IMR-90 (cell line): ENCODE data around the gene NENF.

Experiments
- CEBPB ChIP-seq: IDR thresholded peaks from 2 replicates; pipeline ENCODE4 v1.6.1; 2012; ENCODE audit warnings: low read depth, low read length, improper control_type of control experiment
- CHD1 ChIP-seq: IDR thresholded peaks from 2 replicates; pipeline ENCODE4 v1.6.1; 2012; ENCODE audit warnings: low read depth, low read length, improper control_type of control experiment
- POLR2A ChIP-seq: IDR thresholded peaks from 2 replicates; pipeline ENCODE4 v1.6.1; 2012; ENCODE audit warnings: mild to moderate bottlenecking, low read depth, low read length
- RAD21 ChIP-seq: IDR thresholded peaks from 2 replicates; pipeline ENCODE4 v1.6.1; 2012; ENCODE audit warnings: low read length, improper control_type of control experiment
- RCOR1 ChIP-seq: IDR thresholded peaks from 2 replicates; pipeline ENCODE4 v1.6.1; 2012; ENCODE audit warnings: mild to moderate bottlenecking, low read length, improper control_type of control experiment; ENCODE audit not compliant: insufficient replicate concordance
- SMC3 ChIP-seq: fragments of 150-350 bp; IDR thresholded peaks from 2 replicates; pipeline ENCODE4 v1.6.1; 2016; ENCODE audit warnings: low read depth, mild to moderate bottlenecking, antibody characterized with exemption, low read length, moderate library complexity
- TF ChIP-seq, protein P1 (sequence below): conservative IDR thresholded peaks from 2 replicates; pipeline ENCODE4 v1.5.1; 2012; ENCODE audit warnings: mild to moderate bottlenecking, low read depth, low read length, improper control_type of control experiment
- TF ChIP-seq, protein P2 (sequence below): fragments of 150-350 bp; IDR thresholded peaks from 2 replicates; pipeline ENCODE4 v1.6.1; 2017; ENCODE audit warnings: mild to moderate bottlenecking, antibody characterized with exemption, low read length, low read depth
- TF ChIP-seq, protein P3 (sequence below): fragments of 150-350 bp; IDR thresholded peaks from 2 replicates; pipeline ENCODE4 v1.6.1; 2016; ENCODE audit warnings: low read depth, mild to moderate bottlenecking, low read length, moderate library complexity, borderline replicate concordance

DNA sequence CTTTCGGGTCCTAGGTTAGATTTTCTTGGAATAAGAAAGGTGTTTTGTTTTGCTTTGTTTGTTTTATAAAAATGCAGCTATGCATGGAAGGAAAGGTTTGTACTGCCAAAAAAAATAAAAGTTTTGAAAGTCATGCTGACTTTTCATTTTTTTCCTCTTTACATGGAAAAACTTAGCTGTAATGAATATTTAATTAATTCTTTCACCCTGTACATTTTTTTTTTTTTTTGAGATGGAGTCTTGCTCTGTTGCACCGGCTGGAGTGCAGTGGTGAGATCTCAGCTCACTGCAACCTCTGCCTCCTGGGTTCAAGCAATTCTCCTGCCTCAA is 48.7 kb downstream of the NENF start:
- TF ChIP-seq CHD1 (no peak), CEBPB (no peak), RAD21 (no peak), POLR2A (no peak), RCOR1 (no peak), SMC3 (no peak)
- TF ChIP-seq, protein P1, sequence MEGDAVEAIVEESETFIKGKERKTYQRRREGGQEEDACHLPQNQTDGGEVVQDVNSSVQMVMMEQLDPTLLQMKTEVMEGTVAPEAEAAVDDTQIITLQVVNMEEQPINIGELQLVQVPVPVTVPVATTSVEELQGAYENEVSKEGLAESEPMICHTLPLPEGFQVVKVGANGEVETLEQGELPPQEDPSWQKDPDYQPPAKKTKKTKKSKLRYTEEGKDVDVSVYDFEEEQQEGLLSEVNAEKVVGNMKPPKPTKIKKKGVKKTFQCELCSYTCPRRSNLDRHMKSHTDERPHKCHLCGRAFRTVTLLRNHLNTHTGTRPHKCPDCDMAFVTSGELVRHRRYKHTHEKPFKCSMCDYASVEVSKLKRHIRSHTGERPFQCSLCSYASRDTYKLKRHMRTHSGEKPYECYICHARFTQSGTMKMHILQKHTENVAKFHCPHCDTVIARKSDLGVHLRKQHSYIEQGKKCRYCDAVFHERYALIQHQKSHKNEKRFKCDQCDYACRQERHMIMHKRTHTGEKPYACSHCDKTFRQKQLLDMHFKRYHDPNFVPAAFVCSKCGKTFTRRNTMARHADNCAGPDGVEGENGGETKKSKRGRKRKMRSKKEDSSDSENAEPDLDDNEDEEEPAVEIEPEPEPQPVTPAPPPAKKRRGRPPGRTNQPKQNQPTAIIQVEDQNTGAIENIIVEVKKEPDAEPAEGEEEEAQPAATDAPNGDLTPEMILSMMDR: no peak
- TF ChIP-seq, protein P2, sequence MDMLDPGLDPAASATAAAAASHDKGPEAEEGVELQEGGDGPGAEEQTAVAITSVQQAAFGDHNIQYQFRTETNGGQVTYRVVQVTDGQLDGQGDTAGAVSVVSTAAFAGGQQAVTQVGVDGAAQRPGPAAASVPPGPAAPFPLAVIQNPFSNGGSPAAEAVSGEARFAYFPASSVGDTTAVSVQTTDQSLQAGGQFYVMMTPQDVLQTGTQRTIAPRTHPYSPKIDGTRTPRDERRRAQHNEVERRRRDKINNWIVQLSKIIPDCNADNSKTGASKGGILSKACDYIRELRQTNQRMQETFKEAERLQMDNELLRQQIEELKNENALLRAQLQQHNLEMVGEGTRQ: no peak
- TF ChIP-seq, protein P3, sequence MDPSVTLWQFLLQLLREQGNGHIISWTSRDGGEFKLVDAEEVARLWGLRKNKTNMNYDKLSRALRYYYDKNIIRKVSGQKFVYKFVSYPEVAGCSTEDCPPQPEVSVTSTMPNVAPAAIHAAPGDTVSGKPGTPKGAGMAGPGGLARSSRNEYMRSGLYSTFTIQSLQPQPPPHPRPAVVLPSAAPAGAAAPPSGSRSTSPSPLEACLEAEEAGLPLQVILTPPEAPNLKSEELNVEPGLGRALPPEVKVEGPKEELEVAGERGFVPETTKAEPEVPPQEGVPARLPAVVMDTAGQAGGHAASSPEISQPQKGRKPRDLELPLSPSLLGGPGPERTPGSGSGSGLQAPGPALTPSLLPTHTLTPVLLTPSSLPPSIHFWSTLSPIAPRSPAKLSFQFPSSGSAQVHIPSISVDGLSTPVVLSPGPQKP: no peak
